ENCODE measurements around the gene SET. TPM values are rescaled to one million over a fixed set of nuclear protein-coding genes. Genes with fewer than 3 reads are reported as not detected.

Gene SET
- total RNA-seq, 1 donor from 2014 or later, result 167 TPM

Other genes with a start within 250 kb of the SET start
- gene ODF2, start 233.2 kb upstream of the SET start, total RNA-seq, result 12.0 TPM
- gene GLE1, start 184.5 kb upstream of the SET start, total RNA-seq, result 18.7 TPM
- gene SPTAN1, start 136.6 kb upstream of the SET start, total RNA-seq, result 203 TPM
- gene DYNC2I2, start 32.4 kb upstream of the SET start, total RNA-seq, result 40.0 TPM
- 5.7 TPM for gene PKN3, start 13.3 kb downstream of the SET start, total RNA-seq
- gene ZDHHC12, start 34.9 kb downstream of the SET start, total RNA-seq, result 5.4 TPM
- gene ZER1, start 82.7 kb downstream of the SET start, total RNA-seq, result 57.3 TPM
- gene TBC1D13, start 98.0 kb downstream of the SET start, total RNA-seq, result 16.6 TPM
- 89.0 TPM for gene ENDOG, start 129.3 kb downstream of the SET start, total RNA-seq
- 15.8 TPM for gene SPOUT1, start 140.6 kb downstream of the SET start, total RNA-seq
- gene KYAT1, start 192.7 kb downstream of the SET start, total RNA-seq, result 12.6 TPM
- 20.2 TPM for gene LRRC8A, start 192.9 kb downstream of the SET start, total RNA-seq
- gene PHYHD1, start 231.8 kb downstream of the SET start, total RNA-seq, result 28.7 TPM

Data from Right ventricle myocardium superior (tissue), 1 donor.